AG09309 (cell line): Measurements from ENCODE around the gene ADGRA3.

ENCODE experiments used
- DNase-seq: peaks from one replicate; pipeline ENCODE4 v3.0.0-alpha.2; 2010; ENCODE audit warnings: low read depth
- H3K4me3 ChIP-seq: 2 replicates; pipeline ENCODE4 v1.5.1; 2011; ENCODE audit warnings: mild to moderate bottlenecking, low read depth, low read length, moderate library complexity; ENCODE audit not compliant: control insufficient read depth
- TF ChIP-seq, protein P1 (sequence below): IDR thresholded peaks from 2 replicates; pipeline ENCODE4 v1.5.1; 2011; ENCODE audit warnings: mild to moderate bottlenecking, low read depth, low read length, inconsistent platforms; ENCODE audit not compliant: insufficient read depth, control insufficient read depth; ENCODE audit errors: missing control alignments

Gene ADGRA3

GRCh38 chr4:22514001-22514400, 1.9 kb downstream of the ADGRA3 start:
- TF ChIP-seq, protein P1, sequence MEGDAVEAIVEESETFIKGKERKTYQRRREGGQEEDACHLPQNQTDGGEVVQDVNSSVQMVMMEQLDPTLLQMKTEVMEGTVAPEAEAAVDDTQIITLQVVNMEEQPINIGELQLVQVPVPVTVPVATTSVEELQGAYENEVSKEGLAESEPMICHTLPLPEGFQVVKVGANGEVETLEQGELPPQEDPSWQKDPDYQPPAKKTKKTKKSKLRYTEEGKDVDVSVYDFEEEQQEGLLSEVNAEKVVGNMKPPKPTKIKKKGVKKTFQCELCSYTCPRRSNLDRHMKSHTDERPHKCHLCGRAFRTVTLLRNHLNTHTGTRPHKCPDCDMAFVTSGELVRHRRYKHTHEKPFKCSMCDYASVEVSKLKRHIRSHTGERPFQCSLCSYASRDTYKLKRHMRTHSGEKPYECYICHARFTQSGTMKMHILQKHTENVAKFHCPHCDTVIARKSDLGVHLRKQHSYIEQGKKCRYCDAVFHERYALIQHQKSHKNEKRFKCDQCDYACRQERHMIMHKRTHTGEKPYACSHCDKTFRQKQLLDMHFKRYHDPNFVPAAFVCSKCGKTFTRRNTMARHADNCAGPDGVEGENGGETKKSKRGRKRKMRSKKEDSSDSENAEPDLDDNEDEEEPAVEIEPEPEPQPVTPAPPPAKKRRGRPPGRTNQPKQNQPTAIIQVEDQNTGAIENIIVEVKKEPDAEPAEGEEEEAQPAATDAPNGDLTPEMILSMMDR = no peak
- no peak overlapping the region; the same call in 1 of the 2 replicates for H3K4me3 ChIP-seq

GRCh38 chr4:22512306-22512705, 3.6 kb downstream of the ADGRA3 start:
- TF ChIP-seq, protein P1 = no peak
- H3K4me3 ChIP-seq = no peak overlapping the region
- no peak for DNase-seq

More at GRCh38 chr4:22514001-22514400, 1.9 kb downstream of the ADGRA3 start:
- DNase-seq = no peak

DNA sequence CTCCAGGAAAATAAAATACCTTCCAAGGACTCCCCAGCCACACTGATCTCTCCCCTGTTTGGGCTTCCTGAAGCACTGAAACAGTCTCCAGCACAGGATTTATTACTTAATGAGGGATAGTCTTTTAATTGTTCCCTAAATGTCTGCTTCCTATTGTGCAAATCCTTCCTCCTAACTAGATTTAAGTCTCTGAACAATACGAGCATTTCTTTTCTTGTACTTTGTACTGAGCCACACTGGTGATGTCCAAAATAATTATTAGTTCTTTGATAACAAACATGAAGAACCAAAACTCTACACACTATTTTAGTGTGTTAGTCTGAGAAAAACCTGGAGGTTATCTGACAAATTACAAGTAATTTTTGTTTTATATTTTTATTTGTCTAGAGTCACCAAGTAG, 5.1 kb downstream of the ADGRA3 start:
- TF ChIP-seq, protein P1 = no peak
- DNase-seq = no peak
- no peak overlapping the region for H3K4me3 ChIP-seq

DNA sequence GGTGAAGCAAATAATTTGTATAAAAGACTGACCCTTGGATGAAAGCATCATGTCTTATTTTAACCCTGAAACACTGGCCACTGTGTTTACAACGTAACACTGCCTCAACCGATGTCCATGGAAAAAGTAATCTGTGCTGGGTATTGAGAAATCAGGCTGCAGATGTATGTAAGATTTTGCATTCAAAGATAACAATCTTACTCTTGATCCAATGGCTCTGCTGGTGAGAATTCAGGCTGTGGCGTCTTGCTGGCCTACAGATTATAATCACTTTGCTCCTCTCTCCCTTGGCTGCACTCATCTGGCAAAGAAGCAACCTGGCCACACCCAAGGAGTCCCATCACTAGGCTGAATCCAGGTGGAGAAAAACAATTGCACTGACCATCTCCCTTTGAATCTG, 7.5 kb downstream of the ADGRA3 start:
- TF ChIP-seq, protein P1 = no peak
- no peak overlapping the region for H3K4me3 ChIP-seq
- no peak for DNase-seq

DNA sequence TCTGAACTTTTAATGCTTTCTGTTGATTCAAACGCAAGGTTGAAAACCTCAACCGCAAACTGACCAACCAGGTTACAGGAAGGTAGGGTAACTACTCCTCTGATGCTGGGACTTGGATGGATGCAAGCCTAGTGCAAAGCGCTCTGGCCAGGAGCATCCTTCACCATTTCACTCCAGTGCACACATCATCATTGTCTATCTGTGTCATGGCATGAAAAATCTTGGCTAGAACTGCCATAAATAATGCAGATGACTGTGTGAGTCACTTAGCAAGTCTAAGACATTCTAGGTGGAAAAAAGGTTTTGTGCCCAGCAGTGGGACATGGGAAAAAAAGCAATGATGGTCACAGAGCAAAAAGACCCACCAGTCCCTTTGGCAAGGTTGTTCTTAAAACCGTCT, 10.9 kb downstream of the ADGRA3 start:
- TF ChIP-seq, protein P1 = no peak
- no peak overlapping the region for H3K4me3 ChIP-seq
- DNase-seq = no peak

DNA sequence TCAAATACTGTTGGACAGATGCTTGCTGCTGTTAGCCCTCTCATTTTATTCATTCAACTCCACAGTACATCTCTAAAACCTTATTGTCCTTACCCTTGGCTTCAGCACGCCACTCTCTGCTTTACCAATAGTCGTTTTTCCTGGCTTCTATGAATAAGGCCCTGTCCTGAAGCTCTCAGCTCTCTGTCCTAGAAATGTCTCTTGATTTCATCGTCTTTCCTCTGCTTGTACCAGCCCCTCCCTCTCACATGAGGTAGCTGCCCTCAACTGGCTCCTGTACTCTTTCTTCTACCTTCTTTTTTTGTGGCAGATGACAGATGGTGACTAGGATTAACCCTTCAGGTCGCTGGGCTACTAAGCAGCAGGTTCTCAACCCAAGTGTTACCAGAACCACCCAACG, 11.4 kb downstream of the ADGRA3 start:
- no peak overlapping the region for H3K4me3 ChIP-seq
- no peak for DNase-seq
- TF ChIP-seq, protein P1 = no peak

DNA sequence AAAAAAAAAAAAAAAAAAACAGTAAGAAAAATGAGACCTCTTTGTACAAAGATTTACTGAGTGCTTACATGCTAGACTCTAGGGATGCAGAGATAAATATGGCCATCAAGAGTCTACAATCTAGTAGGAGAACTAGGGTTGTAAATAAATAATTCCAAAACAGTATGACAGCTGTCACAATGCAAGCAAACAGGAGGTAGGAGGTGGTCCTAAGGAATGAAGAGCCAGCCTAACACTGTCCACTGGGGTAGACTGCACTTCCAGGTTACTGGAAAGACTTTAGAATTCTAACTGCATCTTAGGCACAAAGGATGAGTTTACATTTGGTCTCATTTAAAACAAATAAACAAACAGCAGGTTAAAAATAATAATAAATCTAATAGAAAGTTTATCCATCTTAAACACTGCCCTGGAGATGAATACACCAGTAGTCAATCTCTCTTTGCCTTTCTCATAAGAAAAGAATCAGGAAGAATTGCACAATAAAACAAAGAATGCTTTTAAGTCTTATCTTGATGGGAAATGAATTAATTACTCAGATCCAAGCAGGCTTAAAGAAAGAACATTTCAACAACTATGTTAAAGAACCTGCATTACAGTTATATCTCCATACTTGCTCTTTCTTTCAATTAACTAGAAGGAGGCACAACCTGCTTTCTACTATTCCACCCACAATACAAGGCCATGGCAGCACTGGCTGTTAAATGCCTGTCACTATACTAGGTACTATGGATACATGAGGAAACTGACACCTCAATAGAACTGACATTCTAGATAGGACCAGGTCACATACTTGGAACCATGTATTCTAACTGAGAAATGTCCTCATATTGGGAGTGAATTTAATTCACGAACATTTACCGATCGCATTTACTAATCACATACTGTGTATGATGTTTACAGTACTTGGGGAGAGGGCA, 12.7 kb downstream of the ADGRA3 start:
- no peak for DNase-seq
- H3K4me3 ChIP-seq = no peak overlapping the region
- TF ChIP-seq, protein P1 = no peak
